Right forelimb (tissue), 1 donor: ENCODE results near the gene ZNF485.
A peak's percentile ranks its signal among the peaks of the same experiment; 100 is the strongest.
"Not testable (repeated sequence)": the region's sequence is repeated elsewhere in the genome, so short reads cannot be mapped to it uniquely, and the experiment has no call there.

Source experiments
- DNase-seq: peaks from one replicate; pipeline ENCODE4 v3.0.0-alpha.2; 2018

ZNF485 gene

GRCh38 chr10:43607199-43607573 is 948 bp downstream of the ZNF485 start:
- no peak for DNase-seq

- DNase-seq, result no peak
Measured at GRCh38 chr10:43610636-43611035, 4.4 kb downstream of the ZNF485 start.

DNA sequence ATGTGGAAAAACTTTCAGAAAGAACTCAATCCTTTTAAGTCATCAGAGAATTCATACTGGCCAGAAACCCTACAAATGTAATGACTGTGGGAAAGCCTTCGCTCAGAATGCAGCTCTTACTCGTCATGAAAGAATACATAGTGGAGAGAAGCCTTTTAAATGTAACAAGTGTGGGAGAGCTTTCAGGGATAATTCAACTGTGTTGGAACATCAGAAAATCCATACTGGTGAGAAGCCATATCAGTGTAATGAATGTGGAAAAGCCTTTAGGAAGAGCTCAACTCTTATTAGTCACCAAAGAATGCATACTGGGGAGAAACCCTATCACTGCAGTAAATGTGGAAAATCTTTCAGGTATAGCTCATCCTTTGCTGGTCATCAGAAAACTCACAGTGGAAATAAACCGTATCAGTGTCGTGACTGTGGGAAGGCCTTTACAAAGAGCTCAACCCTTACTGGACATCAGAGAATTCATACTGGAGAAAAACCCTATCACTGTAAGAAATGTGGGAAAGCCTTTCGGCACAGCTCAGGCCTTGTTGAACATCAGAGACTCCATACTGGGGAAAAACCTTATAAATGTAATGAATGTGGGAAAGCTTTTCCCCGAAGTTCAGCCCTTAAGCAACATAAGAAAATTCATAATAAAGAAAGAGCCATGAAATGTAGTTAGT is 10.6 kb downstream of the ZNF485 start:
- DNase-seq, result no peak

- no peak for DNase-seq
Measured at GRCh38 chr10:43619368-43619767, 13.1 kb downstream of the ZNF485 start.

GRCh38 chr10:43622038-43622437 is 15.8 kb downstream of the ZNF485 start:
- DNase-seq, result no peak

- DNase-seq, result no peak
Measured at GRCh38 chr10:43623351-43623750, 17.1 kb downstream of the ZNF485 start.

- no peak for DNase-seq
Measured at GRCh38 chr10:43627942-43628341, 21.7 kb downstream of the ZNF485 start.

DNA sequence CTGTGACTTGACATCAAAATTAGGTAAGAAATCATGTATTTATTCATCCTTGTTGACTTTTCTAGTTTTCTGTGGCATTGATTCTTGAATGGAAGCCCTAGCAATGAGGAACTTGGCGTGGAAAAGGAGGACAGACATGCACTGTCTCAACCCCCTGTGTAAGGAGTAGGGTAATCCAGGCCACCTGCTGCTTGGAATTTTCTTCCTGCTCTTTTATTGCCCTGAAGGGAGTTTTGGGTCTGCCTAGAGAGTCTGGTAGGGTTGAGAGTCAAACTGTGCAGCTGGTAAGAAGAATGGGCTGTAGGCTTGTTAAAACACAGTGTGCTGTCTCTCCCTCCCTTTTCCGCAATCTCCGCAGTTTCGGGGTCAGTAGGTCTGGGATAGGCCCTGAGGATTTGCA is 22.7 kb downstream of the ZNF485 start:
- no peak for DNase-seq

- DNase-seq, result not testable (repeated sequence)
Measured at GRCh38 chr10:43635816-43636215, 29.6 kb downstream of the ZNF485 start.

DNA sequence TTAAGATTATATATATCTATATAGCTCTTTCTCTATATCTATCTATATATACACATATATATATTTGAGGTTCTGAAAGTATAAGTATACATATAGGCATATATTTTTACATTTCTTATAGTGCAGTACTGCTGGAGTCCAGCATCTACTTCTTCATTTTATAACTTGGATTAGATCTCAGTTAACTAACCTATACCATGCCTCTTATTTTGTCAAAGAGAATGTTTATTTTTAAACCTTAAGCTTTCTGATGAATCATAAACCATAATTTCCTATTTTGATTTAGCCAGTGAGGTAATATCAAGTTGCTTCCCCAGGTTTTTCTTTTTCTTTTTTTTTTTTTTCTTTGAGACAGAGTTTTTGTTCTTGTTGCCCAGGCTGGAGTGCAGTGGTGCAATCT is 34.4 kb downstream of the ZNF485 start:
- no peak for DNase-seq

DNA sequence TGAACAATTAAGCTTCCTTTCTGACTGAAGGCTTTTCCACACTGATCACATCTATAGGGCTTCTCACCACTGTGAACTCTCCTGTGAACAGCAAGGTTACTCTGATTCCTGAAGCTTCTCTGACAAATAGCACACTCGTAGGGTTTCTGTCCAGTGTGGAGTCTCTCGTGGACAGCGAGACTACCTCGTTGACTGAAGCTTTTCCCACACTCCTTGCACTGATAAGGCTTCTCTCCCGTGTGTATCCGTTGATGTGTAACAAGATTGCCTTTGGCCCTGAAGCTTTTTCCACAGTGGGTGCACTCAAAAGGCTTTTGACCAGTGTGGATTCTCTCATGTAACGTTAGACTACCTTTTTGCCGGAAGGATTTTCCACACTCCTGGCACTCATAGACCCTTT is 38.0 kb downstream of the ZNF485 start:
- no peak for DNase-seq

GRCh38 chr10:43645866-43646265 is 39.6 kb downstream of the ZNF485 start:
- DNase-seq, result no peak

DNA sequence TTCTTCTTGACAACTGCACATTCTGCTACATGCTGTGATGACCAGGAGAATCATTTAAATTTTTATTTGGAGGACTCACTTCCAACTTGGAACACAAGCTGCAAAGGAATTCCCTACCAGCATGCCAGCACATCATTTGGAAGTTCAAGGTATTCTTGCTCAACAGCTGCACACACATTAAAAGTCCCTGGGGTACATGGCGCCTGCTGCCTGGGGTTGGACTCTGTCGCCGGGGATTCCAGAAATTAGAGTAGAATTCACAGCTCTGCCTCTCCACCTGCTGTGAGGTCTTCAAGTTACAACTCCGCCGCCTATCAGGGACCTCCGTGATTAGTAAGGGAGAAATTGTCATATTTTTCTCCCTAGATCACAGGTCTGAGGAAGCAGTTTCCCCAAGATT is 41.3 kb downstream of the ZNF485 start:
- no peak for DNase-seq

- DNase-seq, result no peak
Measured at GRCh38 chr10:43648095-43648397, 41.8 kb downstream of the ZNF485 start.

DNA sequence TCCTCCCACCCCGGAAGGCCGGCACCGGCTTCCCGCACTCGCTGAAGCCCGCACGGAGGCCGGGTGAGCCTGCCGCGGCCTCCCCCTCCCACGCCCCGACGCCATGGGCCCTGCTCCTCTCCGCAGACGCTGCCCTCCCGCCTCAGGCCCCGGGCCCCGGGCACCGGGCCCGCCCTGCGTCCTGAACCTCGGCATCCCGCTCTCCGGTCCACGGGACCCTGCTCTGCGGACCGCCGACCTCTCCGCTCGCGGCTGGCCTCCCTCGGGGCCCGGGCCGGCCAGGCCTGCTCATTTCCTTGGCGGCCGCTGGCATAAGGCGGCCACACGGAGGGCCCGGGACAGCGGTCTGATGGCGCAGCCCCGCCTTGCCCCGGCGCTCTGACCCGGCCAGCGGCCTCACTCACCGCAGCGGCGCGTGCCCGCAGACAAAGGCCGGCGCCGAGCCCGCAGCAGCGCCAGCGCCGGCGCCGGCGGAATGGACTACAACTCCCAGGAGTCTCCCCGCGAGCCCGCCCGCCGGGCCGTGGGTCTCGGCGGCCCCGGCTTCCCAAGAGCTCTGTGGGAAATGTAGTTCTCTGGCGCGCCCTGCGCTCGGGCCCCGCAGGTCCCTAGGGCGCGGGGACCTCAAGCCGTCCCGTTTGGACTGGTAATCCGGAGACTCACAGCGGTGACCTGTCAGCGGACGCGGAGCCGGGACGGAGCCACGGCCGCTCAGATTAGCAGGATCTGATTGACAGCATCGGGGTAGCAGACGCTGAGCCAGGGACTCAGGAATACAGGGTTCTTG is 42.4 kb downstream of the ZNF485 start, which contains the start of gene ZNF32:
Gene ZNF32, minus strand, starts transcription at position 484 of the 787 bp plus-strand sequence. CDS start 2,748 bp downstream, outside the sequence.
- DNase-seq, result peak; percentile 92

DNA sequence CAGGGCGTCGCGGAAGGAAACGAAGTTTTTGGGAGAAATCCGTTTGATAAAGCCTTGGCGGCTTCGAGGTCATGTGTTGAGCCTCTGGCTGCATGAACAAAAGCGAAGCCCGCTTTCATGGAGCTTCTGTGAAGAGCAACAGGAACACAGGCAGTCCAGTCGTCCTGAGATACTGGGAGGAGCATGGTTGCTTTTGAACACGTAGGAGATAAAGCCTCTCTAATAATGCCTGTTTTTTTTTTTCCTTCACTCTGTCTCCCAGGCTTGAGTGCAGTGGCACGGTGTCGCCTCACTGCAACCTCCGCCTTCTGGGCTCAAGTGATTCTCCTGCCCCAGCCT is 42.9 kb downstream of the ZNF485 start:
- no peak for DNase-seq

- no peak for DNase-seq
Measured at GRCh38 chr10:43653746-43654145, 47.5 kb downstream of the ZNF485 start.

- no peak for DNase-seq
Measured at GRCh38 chr10:43655311-43655710, 49.1 kb downstream of the ZNF485 start.

GRCh38 chr10:43658227-43658626 is 52.0 kb downstream of the ZNF485 start:
- DNase-seq, result no peak

- DNase-seq, result no peak
Measured at GRCh38 chr10:43665054-43665453, 58.8 kb downstream of the ZNF485 start.

- no peak for DNase-seq
Measured at GRCh38 chr10:43666552-43666951, 60.3 kb downstream of the ZNF485 start.

GRCh38 chr10:43667317-43667731 is 61.1 kb downstream of the ZNF485 start:
- DNase-seq, result no peak
